Panc1 (cell line): ENCODE measurements around the gene RNASE9. TPM values are rescaled to one million over a fixed set of nuclear protein-coding genes. Genes with fewer than 3 reads are reported as not detected.

Experiments used
- ATAC-seq: fragments of 200-7000 bp; cut with Tn5 transposase; 2 replicates; pipeline ENCODE4 v1.9.1; 2020; ENCODE audit warnings: mild to moderate bottlenecking, moderate library complexity
- BruUV-seq: library from RNA; stranded (reverse); fragments of 400-500 nt; replicated peaks from 2 replicates; lab custom pipeline; 2021; lab: Mats Ljungman, UMichigan
- CTCF ChIA-PET: fragments of 300-600 bp; sonication (Branson Sonifier 250); formaldehyde crosslinking; loops from one replicate; lab custom pipeline; 2022; ENCODE audit warnings: antibody characterized with exemption; lab: Charles Lee
- POLR2A ChIA-PET: fragments of 300-600 bp; sonication (Branson Sonifier 250); formaldehyde crosslinking; loops from one replicate; lab custom pipeline; 2022; ENCODE audit warnings: antibody characterized with exemption; lab: Charles Lee
- DNase-seq: peaks from one replicate; pipeline ENCODE4 v3.0.0-alpha.2; 2010; ENCODE audit warnings: low read depth, low spot score
- H3K27ac ChIP-seq: 2 replicates; pipeline ENCODE4 v1.5.1; 2011; ENCODE audit warnings: mild to moderate bottlenecking, low read length, inconsistent platforms
- H3K27me3 ChIP-seq: fragments of 200-500 bp; sonication (Bioruptor generic); 2 replicates; pipeline ENCODE4 v1.6.0; 2014; ENCODE audit warnings: low read length, inconsistent platforms; ENCODE audit not compliant: control insufficient read depth, insufficient read depth
- H3K36me3 ChIP-seq: fragments of 200-500 bp; sonication (Bioruptor generic); 2 replicates; pipeline ENCODE4 v1.5.1; 2014; ENCODE audit warnings: inconsistent platforms, mild to moderate bottlenecking, low read length, moderate library complexity; ENCODE audit not compliant: control insufficient read depth, insufficient read depth
- H3K4me1 ChIP-seq: 2 replicates; pipeline ENCODE4 v1.5.1; 2011; ENCODE audit warnings: inconsistent platforms, mild to moderate bottlenecking, low read length, moderate library complexity; ENCODE audit not compliant: control insufficient read depth, insufficient read depth
- H3K4me3 ChIP-seq, 2 experiments: 2 replicates each; pipeline ENCODE4 v1.5.1; 2011 to 2012; ENCODE audit warnings: low read depth in 2 of 2, low read length in 2 of 2, mild to moderate bottlenecking in 2 of 2, inconsistent platforms in 1 of 2, moderate library complexity in 1 of 2
- H3K9me3 ChIP-seq: fragments of 200-500 bp; sonication (Bioruptor generic); 2 replicates; pipeline ENCODE4 v1.5.1; 2014; ENCODE audit warnings: low read depth, mild to moderate bottlenecking, inconsistent platforms, low read length, moderate library complexity; ENCODE audit not compliant: control insufficient read depth, insufficient read depth
- POLR2AphosphoS5 ChIP-seq: IDR thresholded peaks from 2 replicates; pipeline ENCODE4 v1.6.1; 2012; ENCODE audit warnings: mild to moderate bottlenecking, low read depth, low read length, moderate library complexity
- SIN3A ChIP-seq: IDR thresholded peaks from 2 replicates; pipeline ENCODE4 v1.6.1; 2012; ENCODE audit warnings: low read depth, mild to moderate bottlenecking, low read length, moderate library complexity, borderline replicate concordance; ENCODE audit not compliant: insufficient read depth
- TCF7L2 ChIP-seq: IDR thresholded peaks from 2 replicates; pipeline ENCODE4 v1.6.1; 2011; ENCODE audit warnings: mild to moderate bottlenecking, low read depth, low read length, inconsistent platforms
- in situ Hi-C: cut with HindIII; loops from 2 replicates; pipeline ENCODE4 v1.10.0; 2016; ENCODE audit warnings: low sequenced_read_pairs, low pct_unique_long_range_greater_than_20kb
- intact Hi-C: fragments of 100-400 bp; cut with micrococcal nuclease; formaldehyde crosslinking; loops from one replicate; pipeline ENCODE4 v1.10.0; 2022; ENCODE audit not compliant: unreplicated experiment
- total RNA-seq: library from RNA; stranded (reverse); gene quantifications from one replicate; pipeline ENCODE4 v1.2.1, GENCODE V29; 2021; ENCODE audit not compliant: unreplicated experiment
- TF ChIP-seq, protein P1 (sequence below), 2 experiments: IDR thresholded peaks; 2 replicates each; pipeline ENCODE4 v1.6.1; 2011 to 2012; ENCODE audit warnings: low read depth in 2 of 2, control low read depth in 1 of 2, low read length in 1 of 2, mild to moderate bottlenecking in 1 of 2, moderate library complexity in 1 of 2; ENCODE audit not compliant: insufficient read depth in 1 of 2
- TF ChIP-seq, protein P2 (sequence below): fragments of 450-650 bp; IDR thresholded peaks from 2 replicates; pipeline ENCODE4 v1.5.1; 2017; ENCODE audit warnings: mild to moderate bottlenecking

The RNASE9 gene
- total RNA-seq, 1 experiment from 2014 or later, result not detected

DNA sequence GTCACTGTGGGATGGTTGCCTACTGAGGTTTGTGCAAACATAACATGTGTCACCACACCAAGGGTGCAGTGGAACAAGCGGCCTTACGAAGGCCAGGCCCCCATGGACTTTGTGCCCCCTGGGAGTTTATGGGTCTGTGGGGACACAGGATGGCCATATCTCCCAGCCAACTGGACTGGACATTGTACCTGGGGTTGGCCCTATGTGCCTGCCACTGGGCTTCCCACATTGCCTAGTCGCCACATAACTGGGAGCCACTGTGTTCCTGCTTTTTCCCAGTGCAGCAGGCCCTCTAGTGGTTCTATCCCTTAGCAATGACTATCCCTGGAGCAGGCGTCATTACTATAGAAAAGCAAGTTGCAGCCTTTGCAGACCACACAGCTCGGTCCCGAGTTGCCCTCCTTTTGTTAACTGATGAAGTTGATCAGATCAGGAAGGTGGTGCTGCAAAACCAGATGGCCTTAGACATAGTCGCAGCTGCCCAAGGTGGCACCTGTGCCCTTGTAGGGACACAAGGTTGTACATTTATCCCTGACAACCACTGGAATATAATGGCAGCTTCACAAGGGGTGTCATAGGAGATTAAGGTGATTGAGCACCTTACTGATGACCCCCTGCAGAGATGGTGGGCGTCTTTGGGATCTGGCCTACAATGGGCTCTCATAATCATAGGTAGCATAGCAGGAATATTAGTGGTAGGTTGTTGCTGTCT is 45.5 kb upstream of the RNASE9 start:
- no peaks in the 10 kb centered on the region for H3K36me3 ChIP-seq
- no TSS peak for BruUV-seq
- no peak overlapping the region for H3K27ac ChIP-seq
- peak; percentile 49; the same call in 1 of the 2 replicates for ATAC-seq
- no peak for DNase-seq
- CTCF ChIA-PET, result interaction anchor here (0.8 to 1.0 kb wide), 2 partner anchors 119 to 145 kb away, joined by 3 to 4 read pairs; no protein-coding TSS in a partner anchor
- intact Hi-C loops (loop anchor here (5.0 kb wide), 3 partner anchors 74 to 279 kb away; no protein-coding TSS in a partner anchor), in situ Hi-C loops (no loop called here)
- POLR2A ChIA-PET, result no interaction called here
- H3K27me3 ChIP-seq, result no peaks in the 10 kb centered on the region
- no peak overlapping the region for H3K4me3 ChIP-seq
- H3K9me3 ChIP-seq, result no peaks in the 10 kb centered on the region
- TF ChIP-seq POLR2AphosphoS5, result no peak
- TF ChIP-seq, protein P1, sequence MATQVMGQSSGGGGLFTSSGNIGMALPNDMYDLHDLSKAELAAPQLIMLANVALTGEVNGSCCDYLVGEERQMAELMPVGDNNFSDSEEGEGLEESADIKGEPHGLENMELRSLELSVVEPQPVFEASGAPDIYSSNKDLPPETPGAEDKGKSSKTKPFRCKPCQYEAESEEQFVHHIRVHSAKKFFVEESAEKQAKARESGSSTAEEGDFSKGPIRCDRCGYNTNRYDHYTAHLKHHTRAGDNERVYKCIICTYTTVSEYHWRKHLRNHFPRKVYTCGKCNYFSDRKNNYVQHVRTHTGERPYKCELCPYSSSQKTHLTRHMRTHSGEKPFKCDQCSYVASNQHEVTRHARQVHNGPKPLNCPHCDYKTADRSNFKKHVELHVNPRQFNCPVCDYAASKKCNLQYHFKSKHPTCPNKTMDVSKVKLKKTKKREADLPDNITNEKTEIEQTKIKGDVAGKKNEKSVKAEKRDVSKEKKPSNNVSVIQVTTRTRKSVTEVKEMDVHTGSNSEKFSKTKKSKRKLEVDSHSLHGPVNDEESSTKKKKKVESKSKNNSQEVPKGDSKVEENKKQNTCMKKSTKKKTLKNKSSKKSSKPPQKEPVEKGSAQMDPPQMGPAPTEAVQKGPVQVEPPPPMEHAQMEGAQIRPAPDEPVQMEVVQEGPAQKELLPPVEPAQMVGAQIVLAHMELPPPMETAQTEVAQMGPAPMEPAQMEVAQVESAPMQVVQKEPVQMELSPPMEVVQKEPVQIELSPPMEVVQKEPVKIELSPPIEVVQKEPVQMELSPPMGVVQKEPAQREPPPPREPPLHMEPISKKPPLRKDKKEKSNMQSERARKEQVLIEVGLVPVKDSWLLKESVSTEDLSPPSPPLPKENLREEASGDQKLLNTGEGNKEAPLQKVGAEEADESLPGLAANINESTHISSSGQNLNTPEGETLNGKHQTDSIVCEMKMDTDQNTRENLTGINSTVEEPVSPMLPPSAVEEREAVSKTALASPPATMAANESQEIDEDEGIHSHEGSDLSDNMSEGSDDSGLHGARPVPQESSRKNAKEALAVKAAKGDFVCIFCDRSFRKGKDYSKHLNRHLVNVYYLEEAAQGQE (IDR thresholded peaks at IDR 0.05; ENCODE audit: insufficient read depth in 1 of 2, low read depth in 2 of 2, low read length in 1 of 2), result no peak
- TF ChIP-seq SIN3A, result no peak
- no peak for TF ChIP-seq TCF7L2
- TF ChIP-seq, protein P2, sequence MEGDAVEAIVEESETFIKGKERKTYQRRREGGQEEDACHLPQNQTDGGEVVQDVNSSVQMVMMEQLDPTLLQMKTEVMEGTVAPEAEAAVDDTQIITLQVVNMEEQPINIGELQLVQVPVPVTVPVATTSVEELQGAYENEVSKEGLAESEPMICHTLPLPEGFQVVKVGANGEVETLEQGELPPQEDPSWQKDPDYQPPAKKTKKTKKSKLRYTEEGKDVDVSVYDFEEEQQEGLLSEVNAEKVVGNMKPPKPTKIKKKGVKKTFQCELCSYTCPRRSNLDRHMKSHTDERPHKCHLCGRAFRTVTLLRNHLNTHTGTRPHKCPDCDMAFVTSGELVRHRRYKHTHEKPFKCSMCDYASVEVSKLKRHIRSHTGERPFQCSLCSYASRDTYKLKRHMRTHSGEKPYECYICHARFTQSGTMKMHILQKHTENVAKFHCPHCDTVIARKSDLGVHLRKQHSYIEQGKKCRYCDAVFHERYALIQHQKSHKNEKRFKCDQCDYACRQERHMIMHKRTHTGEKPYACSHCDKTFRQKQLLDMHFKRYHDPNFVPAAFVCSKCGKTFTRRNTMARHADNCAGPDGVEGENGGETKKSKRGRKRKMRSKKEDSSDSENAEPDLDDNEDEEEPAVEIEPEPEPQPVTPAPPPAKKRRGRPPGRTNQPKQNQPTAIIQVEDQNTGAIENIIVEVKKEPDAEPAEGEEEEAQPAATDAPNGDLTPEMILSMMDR, result peak; percentile 77
- peaks cover 8% of the 10 kb centered on the region for H3K4me1 ChIP-seq

DNA sequence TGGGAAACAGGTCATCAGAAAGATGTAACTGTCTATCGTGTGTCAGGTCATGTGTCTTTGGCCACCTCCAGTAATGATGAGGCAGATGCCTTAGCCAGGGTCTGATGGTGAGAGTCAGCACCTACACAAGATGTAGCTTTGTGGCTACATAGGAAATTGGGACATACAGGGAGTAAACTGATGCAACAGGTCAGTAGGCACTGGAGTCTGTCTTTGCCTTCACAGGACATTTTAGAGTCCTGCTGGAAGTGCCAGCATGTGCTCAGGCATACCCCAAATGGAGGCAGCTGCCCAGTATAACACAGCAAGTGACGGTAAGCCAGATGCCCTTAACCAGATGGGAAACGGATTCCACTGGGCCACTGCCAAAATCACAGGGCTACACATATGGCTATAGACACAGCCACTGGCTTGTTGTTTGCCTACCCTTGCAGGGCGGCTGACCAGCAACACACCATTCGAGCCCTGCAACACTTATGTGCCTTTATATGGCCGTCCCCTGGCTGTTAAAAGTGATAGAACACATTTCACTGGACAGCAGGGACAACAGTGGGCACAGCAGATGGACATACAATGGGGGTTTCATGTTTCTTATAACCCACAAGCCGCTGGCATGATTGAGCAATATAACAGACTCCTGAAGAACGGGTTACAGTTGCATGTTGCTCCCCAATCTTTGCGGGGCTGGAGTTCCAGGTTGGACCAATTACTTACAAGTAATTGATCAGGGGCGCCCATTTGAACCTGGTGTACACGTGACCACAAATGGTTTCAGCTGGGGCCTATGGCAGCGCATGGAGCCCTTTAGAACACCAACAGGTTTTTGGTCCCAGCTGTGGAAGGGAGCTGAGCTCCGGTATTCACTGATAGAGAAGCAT is 43.2 kb upstream of the RNASE9 start:
- POLR2A ChIA-PET, result no interaction called here
- intact Hi-C loops (no loop called here), in situ Hi-C loops (no loop called here)
- H3K9me3 ChIP-seq, result no peaks in the 10 kb centered on the region
- ATAC-seq, result no peak
- no peaks in the 10 kb centered on the region for H3K27me3 ChIP-seq
- TF ChIP-seq POLR2AphosphoS5, result no peak
- TF ChIP-seq TCF7L2, result no peak
- TF ChIP-seq, protein P2, result no peak
- no peak for TF ChIP-seq SIN3A
- TF ChIP-seq, protein P1 (IDR thresholded peaks at IDR 0.05; ENCODE audit: insufficient read depth in 1 of 2, low read depth in 2 of 2, low read length in 1 of 2), result no peak
- no peak overlapping the region for H3K4me3 ChIP-seq
- CTCF ChIA-PET, result no interaction called here
- DNase-seq, result no peak
- no peaks in the 10 kb centered on the region for H3K36me3 ChIP-seq
- BruUV-seq, result no TSS peak
- no peaks in the 10 kb centered on the region; the same call in 1 of the 2 replicates for H3K4me1 ChIP-seq
- no peak overlapping the region for H3K27ac ChIP-seq
